ENCODE measurements around the gene GPR55. TPM values are rescaled to one million over a fixed set of nuclear protein-coding genes. Genes with fewer than 3 reads are reported as not detected.

Gene GPR55
- total RNA-seq, 1 experiment from 2014 or later: not detected

GRCh38 chr2:230905448-230906421 is 19.3 kb downstream of the GPR55 start:
- H3K4me1 Mint-ChIP-seq (ENCODE audit: low read depth, unreplicated experiment): no peaks in the 10 kb centered on the region
- no peak overlapping the region for H3K4me3 Mint-ChIP-seq (ENCODE audit: low read depth, unreplicated experiment)
- CTCF ChIA-PET: no interaction called here
- TF ChIP-seq CTCF (IDR thresholded peaks at IDR 0.05; ENCODE audit: unreplicated experiment): no peak
- no peaks in the 10 kb centered on the region for H3K36me3 Mint-ChIP-seq (ENCODE audit: insufficient read depth, unreplicated experiment)
- DNase-seq: no peak
- BruUV-seq (replicated peaks): no TSS peak
- H3K27me3 Mint-ChIP-seq (ENCODE audit: unreplicated experiment): peaks cover 91% of the 10 kb centered on the region
- no peaks in the 10 kb centered on the region for H3K9me3 Mint-ChIP-seq (ENCODE audit: low read depth, unreplicated experiment)
- H3K27ac Mint-ChIP-seq (ENCODE audit: unreplicated experiment): no peak overlapping the region
- intact Hi-C loops (cut with micrococcal nuclease; ENCODE audit: unreplicated experiment): loop anchor here (10.0 kb wide), 1 partner anchor 149 kb away; the partner anchor contains the start of gene PSMD1

GRCh38 chr2:230904856-230905447 is 20.1 kb downstream of the GPR55 start:
- no TSS peak for BruUV-seq (replicated peaks)
- no peak for DNase-seq
- intact Hi-C loops (cut with micrococcal nuclease; ENCODE audit: unreplicated experiment): loop anchor here (5.0 to 10.0 kb wide), 2 partner anchors 83 to 150 kb away; partner anchors contain the start of gene PSMD1
- CTCF ChIA-PET: no interaction called here
- no peak overlapping the region for H3K4me3 Mint-ChIP-seq (ENCODE audit: low read depth, unreplicated experiment)
- no peaks in the 10 kb centered on the region for H3K36me3 Mint-ChIP-seq (ENCODE audit: insufficient read depth, unreplicated experiment)
- H3K4me1 Mint-ChIP-seq (ENCODE audit: low read depth, unreplicated experiment): no peaks in the 10 kb centered on the region
- peaks cover 91% of the 10 kb centered on the region for H3K27me3 Mint-ChIP-seq (ENCODE audit: unreplicated experiment)
- H3K27ac Mint-ChIP-seq (ENCODE audit: unreplicated experiment): no peak overlapping the region
- no peak for TF ChIP-seq CTCF (IDR thresholded peaks at IDR 0.05; ENCODE audit: unreplicated experiment)
- no peaks in the 10 kb centered on the region for H3K9me3 Mint-ChIP-seq (ENCODE audit: low read depth, unreplicated experiment)

- Mint-ChIP-seq H3K27ac (ENCODE audit: unreplicated experiment) (no peak overlapping the region), H3K4me1 (ENCODE audit: low read depth, unreplicated experiment) (no peaks in the 10 kb centered on the region), H3K27me3 (ENCODE audit: unreplicated experiment) (peaks cover 89% of the 10 kb centered on the region), H3K36me3 (ENCODE audit: insufficient read depth, unreplicated experiment) (no peaks in the 10 kb centered on the region), H3K4me3 (ENCODE audit: low read depth, unreplicated experiment) (no peak overlapping the region), H3K9me3 (ENCODE audit: low read depth, unreplicated experiment) (no peaks in the 10 kb centered on the region)
- intact Hi-C loops (cut with micrococcal nuclease; ENCODE audit: unreplicated experiment): loop anchor here (5.0 to 10.0 kb wide), 2 partner anchors 81 to 151 kb away; partner anchors contain the start of gene PSMD1
- no peak for TF ChIP-seq CTCF (IDR thresholded peaks at IDR 0.05; ENCODE audit: unreplicated experiment)
- no peak for DNase-seq
- CTCF ChIA-PET: no interaction called here
- BruUV-seq (replicated peaks): no TSS peak
Observed at GRCh38 chr2:230903231-230904150, 21.6 kb downstream of the GPR55 start.
